GM18508 (cell line): Measurements from ENCODE around the gene TTI1.

Source experiments
- ATAC-seq: cut with Tn5 transposase; IDR thresholded peaks from one replicate; pipeline ENCODE4 v1.9.1; 2021; ENCODE audit warnings: moderate number of reproducible peaks; ENCODE audit not compliant: insufficient read depth, unreplicated experiment

The TTI1 gene

DNA sequence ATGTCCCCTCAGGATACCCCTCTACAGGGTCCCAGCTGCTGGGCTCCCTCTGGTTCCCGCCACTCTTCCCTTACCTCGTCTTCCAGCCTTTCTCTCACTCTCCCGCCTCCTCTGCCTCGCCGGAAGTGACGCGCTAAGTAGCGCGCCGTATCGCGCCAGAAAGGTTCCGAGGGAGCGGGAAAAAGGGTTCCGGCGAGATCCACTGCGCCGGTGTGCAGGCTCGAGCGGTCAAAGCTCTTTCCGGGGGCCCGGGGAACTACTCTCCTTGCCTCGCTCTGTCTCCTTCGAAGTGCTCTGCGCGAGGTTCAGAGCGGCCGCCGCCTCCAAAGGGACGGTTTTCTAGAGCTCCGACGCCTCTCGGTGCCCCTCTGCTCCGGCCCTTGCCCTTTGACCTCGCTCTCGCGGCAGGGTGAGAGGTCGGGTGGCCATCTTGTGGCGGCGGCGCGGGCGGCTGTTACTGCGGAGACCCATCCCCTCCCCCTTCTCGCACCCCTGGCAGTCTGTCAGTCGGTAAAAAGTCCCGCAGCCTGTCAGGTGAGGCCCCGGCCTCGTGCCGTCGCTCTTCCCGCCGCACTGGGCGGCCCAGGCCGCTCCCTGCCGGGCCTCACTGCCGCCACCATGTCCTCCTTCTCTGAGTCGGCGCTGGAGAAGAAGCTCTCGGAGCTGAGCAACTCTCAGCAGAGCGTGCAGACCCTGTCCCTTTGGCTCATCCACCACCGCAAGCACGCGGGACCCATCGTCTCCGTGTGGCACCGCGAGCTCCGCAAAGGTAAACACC lies at the start of gene TTI1, which contains the start of gene RPRD1B:
TSS of gene TTI1 (minus strand) at position 127 of the 778 bp plus-strand sequence. CDS start 19,640 bp downstream, outside the sequence.
TSS of gene RPRD1B (plus strand) at position 417 of the 778 bp plus-strand sequence. CDS start at position 619, 202 bp downstream.
- ATAC-seq: no peak

DNA sequence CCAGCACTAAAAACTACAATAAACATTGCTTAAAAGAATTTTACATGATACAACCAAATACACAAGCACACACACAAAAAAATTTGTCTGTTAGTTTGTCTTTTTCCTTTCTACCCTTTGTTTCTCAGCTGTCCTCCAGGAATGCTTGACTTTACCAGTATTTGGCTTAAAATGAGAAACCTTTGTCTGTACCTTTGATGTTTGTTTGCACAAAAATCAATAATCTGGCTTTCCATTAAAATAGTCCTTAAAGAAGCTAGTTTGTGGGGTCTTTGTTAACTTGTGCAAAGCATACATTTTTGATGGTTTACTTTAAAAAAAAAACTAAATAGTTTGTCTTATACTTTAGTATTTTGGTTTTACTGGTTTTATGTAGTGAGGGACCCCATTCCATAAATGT lies 49.6 kb upstream of the TTI1 start:
- ATAC-seq: no peak

DNA sequence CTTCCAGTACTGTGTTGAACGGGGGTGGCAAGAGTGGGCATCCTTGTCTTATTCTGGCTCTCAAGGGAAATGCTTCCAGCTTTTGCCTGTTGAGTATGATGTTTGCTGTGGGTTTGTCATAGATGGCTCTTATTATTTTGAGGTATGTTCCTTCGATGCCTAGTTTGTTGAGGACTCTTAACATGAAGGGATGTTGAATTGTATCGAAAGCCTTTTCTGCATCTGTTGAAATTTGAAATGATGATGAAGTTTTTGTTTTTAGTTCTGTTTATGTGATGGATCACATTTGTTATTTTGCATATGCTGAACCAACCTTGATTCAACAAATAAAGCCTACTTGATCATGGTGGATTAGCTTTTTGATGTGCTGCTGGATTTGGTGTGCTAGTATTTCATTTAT lies 48.3 kb upstream of the TTI1 start:
- ATAC-seq: no peak

DNA sequence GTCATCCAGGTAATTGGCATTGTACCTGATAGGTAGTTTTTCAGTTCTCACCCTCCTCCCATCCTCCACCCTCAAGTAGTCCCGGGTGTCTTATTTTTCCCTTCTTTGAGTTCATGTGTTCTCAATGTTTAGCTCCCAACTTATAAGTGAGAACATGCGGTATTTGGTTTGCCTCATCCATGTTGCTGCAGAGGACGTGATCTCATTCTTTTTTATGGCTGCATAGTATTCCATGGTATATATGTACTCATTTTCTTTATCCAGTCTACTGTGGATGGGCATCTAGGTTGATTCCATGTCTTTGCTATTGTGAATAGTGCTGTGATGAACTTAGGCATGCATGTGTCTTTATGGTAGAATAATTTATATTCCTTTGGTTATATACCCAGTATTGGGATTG lies 46.1 kb upstream of the TTI1 start:
- ATAC-seq: no peak

DNA sequence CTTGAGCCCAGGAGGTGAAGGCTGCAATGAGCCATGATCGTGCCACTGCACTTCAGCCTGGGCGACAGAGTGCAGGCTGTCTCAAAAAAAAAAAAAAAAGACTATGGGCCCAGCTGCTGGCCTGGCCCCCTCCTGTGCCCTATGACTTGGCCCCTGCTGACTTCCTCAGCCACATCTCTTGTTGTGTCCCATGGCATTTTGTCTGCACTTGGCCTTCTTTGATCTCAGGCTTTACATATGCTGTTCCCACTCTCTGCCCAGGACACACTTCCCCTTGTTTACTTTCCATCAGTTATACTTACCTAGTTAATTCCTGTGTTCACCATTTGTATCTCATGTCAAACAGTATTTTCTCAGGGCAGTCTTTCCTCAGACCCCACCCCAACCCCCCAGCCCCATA lies 44.8 kb upstream of the TTI1 start:
- ATAC-seq: no peak

DNA sequence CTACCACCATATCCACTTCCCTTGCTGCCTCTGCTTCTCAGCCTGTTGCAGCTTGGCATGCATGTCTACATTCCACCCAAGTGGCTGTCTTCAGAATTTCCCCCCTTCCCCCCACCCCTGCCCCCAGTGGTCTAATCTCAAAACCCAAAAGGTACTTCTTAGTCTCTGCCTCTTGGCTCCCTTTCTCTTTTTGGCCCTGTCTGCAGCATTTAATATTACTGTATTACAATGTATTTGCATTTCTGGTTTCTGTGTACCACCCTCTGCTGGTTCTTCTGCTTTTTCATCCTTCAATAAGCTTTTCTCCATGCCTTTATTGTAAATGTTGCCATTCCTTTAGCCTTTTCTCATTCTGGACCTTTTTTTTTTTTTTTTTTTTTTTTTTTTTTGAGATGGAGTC lies 43.3 kb upstream of the TTI1 start:
- ATAC-seq: no peak

DNA sequence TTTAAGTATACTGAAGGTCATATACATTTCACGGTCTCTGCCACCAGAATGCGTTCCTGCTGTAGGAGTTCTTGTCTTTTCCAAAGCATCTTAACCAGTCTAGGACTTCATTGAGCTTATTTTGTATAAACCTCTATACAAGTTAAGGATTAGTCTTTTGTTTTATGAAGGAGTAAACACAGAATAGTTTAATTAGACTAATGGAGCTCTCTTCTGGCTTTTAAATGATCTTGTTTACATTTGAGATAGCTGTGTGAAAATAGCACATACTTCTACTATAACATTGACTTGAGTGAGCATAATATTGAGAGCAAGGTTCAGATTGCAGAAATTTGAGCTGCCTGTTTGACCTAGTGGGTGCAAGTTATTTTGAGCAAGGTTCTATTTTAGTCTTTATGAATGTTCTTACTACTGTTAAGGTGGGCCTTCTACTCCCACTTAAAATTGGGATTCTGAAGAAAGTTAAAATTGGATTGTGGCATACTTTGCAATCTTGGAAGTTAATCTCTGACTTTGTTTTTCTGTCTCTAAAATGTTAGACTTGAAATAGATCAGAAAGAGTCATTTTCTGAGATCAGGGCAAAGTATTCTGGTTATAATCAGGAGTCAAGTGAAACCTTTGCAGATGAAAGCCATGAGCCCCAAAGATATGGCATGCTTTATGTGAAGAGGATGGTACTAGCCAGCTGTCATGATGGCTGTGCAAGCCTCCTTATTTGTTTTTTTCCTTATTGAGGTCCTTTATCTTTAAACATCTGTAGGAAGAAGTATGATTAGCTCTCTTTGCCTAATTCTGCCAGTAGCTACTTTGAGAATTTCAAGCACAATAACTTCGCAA lies 42.1 kb upstream of the TTI1 start:
- ATAC-seq: no peak

DNA sequence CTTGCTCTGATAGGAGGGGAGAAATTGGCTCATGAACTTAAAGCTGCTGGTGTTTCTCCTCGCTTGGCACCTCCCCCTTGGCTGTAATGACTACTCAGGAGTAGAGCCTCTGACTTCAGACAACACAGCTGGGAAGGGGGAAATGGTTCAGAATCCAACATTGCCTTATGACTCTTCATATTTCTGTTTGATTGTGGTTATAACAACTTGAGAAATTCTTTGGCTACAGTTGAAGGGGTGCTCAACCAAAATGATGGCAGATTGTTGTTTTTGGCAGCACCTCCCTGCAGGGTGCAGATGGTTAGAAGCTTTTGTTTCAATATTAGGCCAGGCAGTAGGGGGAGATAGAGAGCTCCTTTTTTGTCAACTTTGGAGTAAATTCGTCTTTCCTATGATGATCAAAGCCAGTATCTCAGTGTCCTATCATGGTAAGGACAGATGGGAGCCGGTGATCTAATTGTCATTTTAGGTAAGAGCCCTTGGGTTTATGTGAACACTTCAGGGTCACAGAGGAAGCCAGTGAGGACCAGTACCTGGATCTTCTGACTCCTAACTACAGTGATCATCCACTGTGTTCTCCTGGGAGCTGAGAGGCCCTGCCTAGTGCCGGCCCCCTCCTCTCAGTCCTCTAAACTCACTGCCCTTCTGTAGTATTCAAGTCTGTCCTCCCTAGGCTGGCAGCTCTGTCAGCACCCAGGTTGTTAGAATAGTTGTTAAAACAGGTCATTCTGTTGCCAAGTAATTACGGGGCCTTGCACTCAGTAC lies 40.2 kb upstream of the TTI1 start:
- no peak for ATAC-seq

DNA sequence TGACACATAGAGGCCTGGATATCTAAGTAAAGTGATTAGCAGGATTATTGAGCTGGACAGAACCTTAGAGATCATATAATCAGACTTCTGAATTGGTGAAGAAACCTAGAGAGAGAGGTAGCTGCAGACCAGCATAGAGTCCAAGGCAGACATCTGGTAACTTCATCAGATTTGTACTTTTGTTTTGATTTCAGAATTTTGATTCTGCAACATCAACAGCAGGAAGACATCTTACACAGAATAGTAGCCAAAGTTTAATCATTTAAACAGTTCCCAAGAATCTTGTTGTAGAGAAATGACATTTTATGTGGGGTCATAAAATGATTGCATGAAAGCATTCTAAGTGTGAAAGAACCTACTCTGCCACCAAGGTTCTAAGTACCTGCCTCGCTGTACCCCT lies 39.6 kb upstream of the TTI1 start:
- no peak for ATAC-seq

DNA sequence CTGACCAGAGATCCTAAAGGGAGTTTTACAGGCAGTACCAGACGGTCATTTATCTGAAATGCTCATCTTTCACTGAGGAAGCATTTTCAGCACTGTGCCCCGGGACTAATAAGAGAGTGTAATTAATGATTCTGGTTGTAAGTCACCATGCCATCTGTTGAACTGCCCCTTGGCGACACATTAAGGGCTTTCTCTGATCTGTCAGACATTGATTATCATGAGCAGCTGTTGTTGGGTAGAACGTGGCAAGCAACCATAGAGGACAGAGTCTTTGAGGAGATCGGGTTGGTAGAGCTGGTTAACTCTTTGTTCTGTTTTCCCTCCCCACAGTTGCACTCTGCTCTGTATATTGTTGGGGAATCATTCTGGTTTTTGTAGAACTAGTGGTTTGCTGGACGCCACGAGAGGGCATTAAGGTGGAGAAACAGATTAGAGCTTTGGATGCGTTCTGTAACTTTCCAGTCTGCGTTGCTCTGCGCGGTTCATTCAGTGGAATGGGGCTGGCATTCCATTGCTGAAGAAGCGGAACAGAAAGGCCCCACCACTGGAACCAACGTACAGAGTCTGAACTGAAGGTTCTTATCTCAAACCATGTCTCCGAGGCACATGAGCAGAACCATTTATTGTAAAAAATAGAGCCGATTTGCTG lies 34.6 kb upstream of the TTI1 start:
- no peak for ATAC-seq

DNA sequence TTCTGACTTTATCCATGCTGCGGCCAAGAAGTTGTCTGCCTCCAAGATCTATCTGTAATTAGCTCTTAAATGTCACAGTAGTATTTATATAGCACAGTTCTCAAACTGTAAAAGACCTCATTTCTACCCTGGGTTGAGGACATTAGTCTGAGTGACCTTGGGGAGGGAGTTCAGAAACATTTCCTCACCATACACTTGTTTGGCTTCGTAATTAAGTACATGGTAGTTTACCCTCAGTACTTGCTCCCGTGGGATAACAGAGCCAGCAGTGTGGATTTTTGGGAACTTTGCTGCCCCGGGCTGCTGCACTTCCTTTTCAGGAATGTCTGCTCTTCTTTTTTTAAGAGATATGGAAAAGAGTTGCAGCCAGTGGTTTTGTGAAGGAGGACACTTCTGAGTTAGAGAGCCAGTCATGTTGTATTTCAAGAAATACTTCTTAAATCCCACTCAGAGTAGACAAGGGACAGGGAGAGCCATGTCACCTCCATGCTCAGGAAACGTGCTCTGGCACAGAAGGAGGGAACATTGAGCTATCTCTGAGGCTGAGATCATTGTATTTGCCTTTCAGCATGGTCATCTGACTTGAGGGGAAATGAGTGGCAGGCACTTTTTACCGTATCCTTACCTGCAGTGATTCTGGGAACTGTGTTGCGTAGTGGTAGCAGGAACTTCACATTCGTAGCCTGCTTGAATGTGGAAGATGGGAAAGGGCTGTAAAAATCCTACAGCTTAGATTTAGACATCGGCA lies 33.9 kb upstream of the TTI1 start:
- no peak for ATAC-seq

DNA sequence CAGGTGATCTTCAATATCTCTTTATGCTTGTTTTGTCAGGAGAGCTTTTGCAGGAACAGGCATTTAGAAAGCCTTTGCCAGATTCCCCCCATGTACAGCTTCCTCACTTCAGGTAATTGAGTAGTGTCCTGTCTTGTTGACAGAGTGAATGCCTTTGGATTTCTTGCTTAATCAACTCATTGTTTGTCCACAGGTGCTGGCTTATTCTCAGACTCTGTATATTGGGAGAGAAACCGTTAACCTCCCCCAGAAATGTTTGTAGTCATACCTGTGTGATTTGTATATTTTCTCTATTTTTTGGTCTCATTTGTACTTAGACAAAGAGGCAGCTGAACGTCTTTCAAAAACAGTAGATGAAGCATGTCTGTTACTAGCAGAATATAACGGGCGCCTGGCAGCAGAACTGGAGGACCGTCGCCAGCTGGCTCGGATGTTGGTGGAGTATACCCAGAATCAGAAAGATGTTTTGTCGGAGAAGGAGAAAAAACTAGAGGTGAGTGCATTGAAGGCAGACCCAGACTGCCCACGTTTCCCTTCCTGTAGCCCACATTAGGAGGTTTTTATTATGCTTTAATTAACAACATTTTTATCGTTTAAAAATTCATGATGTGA lies 32.6 kb upstream of the TTI1 start:
- ATAC-seq: no peak

DNA sequence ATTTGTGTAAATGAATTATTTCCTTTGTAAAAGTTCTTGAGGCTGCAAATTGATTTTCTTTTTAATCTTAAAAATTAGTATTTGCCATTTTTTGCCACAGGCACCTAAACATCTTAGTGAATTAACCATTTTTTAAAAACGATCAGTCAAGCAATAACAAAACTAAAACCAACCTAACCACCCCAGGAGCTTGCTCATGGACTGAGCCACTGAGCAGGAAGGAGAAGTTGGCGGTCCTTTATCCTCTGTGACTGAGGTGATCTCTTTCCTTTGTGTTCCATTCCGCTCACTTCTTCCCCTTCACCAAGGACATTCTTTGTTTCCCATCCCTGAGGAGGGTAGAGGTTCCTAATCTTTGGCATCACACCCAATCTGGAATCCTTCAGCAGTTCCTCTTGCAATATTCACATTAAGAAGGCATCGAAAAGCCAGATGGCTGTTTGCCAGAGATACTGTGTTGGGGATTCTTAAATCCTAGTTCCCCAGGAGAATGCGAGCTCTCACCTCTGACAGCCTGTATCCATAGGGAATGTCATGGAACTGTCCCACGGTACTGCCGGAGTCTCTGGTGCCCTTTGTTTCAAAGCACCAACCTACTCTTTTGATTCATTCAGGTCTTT lies 30.8 kb upstream of the TTI1 start:
- ATAC-seq: no peak

DNA sequence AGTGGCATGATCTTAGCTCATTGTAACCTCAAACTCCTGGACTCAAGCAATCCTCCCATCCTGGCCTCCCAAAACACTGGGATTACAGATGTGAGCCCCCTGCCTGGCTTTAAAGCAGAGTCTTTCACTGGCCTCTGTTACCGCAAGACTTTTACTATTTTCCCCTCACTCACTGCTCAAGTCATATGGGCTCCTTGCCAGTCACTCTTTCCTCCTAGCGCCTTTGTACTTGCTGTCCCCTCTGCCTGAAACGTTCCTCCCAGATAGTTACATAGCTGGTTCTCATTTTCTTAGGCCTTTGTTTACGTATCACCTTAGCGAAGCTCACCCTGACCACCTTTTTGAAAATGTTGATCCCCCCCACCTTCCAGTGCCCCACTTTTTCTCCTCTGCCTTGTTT lies 29.6 kb upstream of the TTI1 start:
- no peak for ATAC-seq

DNA sequence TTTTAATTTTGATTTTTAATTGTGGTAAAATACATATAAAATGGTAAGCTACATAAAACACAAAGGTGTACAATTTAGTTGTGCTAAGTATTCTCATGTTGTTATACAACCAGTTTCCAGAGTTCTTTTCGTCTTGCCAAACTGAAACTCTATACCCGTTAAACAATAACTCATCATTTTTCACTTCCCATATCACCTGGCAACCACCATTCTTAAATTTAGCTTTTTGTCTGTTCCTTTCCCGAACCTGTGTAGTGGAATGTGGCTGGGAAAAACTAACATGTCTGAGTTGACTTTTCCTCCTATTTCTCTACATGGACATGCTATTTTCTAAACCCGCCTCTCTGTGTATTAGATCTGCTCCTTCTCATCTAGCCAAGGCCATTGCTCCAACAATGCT lies 27.9 kb upstream of the TTI1 start:
- no peak for ATAC-seq

DNA sequence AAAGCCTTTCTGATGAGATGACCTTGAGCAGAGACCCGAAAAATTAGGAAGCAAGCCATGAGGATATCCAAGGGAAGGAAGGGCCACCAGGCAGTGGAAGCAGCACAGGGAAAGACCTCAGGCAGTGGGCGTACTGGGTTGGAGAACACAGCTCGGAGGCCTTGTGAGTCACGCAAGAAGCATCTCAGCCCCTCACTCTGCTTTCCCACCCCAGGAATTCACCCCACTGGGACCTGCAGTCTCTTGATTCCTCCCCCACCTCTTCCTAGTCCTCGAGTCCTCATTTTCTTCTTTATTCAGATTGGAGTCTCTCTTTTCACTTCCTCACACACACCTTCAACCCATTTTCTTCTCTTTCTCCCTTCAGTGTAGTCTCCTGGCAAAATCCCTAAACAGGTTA lies 27.3 kb upstream of the TTI1 start:
- no peak for ATAC-seq

DNA sequence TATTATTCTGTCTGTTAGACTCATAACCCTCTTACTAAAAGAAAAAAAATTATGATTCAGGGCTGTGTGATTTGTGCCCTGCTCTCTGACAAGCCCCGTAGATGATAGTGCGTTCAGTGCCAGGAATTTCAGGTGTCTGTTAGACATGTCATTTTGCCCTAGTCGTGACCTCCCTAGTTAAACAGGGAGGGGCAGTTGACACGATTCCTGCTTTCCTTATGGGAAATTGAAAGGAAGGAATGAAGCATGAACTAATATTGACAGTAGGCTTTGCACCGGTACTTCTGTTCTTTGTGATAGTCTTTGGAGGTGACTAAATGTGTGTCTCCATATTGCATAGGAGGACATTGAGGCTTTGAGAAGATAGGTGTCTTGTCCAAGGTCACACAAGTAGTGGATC lies 26.6 kb upstream of the TTI1 start:
- no peak for ATAC-seq

DNA sequence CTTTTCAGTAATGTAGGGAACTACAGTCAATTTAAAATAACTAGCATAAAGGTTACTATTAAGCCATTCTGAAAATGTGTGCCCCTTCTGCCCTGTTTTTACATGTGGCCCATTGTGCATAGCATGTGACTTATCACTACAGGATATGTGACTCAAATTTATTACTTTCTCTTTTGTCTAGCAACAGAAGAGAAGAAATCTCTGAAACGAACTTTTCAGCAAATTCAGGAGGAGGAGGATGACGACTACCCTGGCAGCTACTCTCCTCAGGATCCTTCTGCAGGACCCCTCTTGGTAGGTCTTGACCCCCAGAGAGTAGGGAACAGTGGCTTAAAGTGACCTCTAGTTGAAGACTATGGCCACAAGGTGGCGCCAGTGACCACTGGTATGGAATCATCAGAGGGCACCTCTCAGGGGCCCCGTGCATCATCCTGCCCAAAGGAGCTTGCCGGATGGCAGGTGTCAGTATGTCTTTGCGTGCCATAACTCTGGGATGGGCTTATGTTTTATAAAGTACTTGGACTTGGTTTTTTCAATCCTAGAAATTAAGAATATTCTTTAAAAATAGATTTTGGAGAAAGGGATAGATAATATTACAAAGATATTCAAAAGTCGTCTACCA lies 24.2 kb upstream of the TTI1 start:
- no peak for ATAC-seq
